ENCODE results near the gene SEMA5B.

SEMA5B gene

DNA sequence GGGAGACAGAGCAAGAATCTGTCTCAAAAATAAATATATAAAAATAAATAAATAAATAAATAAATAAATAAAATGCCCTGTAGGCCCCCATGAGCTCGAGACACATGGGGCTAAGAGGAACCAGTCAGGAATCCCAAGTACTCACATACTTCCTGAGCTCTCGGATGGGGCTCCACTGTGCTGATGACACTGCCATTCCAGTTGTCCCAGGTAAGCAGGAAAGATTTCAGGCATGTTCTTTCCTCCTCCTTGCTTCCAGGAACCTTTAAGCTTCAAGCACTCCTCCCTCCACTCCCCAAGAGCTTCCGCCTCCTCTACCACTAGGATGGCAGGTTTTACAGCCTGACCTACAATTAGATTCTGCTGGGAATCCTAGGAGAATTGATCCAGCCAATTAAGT is 119.3 kb downstream of the SEMA5B start:
- no peak overlapping the region for H3K4me3 ChIP-seq (ENCODE audit: control insufficient read depth, low read depth, low read length)
- DNase-seq (ENCODE audit: low read depth) = no peak
- no peak for TF ChIP-seq CTCF (IDR thresholded peaks at IDR 0.05; ENCODE audit: control insufficient read depth, insufficient read depth, low read depth, low read length, missing control alignments)

DNA sequence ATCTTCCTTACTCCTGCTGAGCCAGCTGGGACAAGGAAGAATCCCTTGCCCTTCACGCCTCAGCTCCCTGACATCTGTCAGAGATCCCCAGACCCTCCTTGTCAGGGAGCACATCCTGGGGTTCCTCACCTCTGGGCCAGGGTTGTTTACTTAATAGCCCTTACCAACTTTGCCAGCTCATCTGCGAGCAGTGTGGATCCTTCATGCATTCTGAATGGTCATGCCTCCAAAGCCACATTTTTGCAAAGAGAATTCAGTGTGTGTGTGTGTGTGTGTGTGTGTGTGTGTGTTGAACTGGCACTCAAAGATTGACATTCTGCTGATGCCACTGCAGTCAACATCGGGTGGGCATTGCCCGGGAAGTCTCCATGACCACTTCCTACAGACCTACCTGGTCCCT is 120.1 kb downstream of the SEMA5B start:
- no peak for DNase-seq (ENCODE audit: low read depth)
- no peak overlapping the region for H3K4me3 ChIP-seq (ENCODE audit: control insufficient read depth, low read depth, low read length)
- TF ChIP-seq CTCF (IDR thresholded peaks at IDR 0.05; ENCODE audit: control insufficient read depth, insufficient read depth, low read depth, low read length, missing control alignments) = no peak

GRCh38 chr3:122903171-122903570 is 124.4 kb downstream of the SEMA5B start:
- no peak for DNase-seq (ENCODE audit: low read depth)
- no peak for TF ChIP-seq CTCF (IDR thresholded peaks at IDR 0.05; ENCODE audit: control insufficient read depth, insufficient read depth, low read depth, low read length, missing control alignments)
- no peak overlapping the region for H3K4me3 ChIP-seq (ENCODE audit: control insufficient read depth, low read depth, low read length)

DNA sequence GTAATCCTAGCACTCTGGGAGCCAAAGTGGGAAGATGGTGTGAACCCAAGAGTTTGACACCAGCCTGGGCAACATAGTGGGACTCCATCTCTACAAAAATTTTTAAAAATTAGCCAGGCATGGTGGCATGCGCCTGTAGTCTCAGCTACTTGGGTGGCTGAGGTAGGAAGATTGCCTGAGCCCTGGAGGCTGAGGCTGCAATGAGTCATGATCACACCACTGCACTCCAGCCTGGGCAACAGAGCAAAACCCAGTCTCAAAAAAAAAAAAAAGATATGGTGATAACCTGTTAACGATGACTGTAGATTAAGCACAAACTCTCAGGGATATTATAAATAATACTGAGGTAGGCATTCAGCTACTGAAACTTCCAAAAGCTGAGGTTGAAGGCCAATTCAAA is 125.2 kb downstream of the SEMA5B start:
- DNase-seq (ENCODE audit: low read depth) = no peak
- no peak overlapping the region for H3K4me3 ChIP-seq (ENCODE audit: control insufficient read depth, low read depth, low read length)
- TF ChIP-seq CTCF (IDR thresholded peaks at IDR 0.05; ENCODE audit: control insufficient read depth, insufficient read depth, low read depth, low read length, missing control alignments) = no peak

DNA sequence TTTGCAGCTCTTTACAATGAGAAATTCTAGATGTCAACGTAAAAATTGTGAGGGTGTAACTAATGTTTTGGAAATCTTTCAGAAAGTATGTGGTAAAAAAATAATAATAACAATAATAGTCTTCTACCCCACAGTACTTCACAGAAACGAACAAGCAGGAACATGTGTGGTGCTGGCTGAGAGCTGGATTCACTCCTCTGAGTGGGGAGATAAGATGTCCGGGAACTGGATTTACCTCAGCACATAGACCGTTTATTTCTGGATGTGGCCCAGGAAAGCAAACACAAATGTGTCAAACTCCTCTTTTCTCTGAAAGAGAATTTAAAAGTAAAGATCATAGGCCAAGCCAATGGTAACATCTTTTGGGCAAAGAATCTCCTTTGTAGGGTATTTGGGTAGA is 129.3 kb downstream of the SEMA5B start:
- H3K4me3 ChIP-seq (ENCODE audit: control insufficient read depth, low read depth, low read length) = no peak overlapping the region
- no peak for TF ChIP-seq CTCF (IDR thresholded peaks at IDR 0.05; ENCODE audit: control insufficient read depth, insufficient read depth, low read depth, low read length, missing control alignments)
- no peak for DNase-seq (ENCODE audit: low read depth)

- H3K4me3 ChIP-seq (ENCODE audit: control insufficient read depth, low read depth, low read length) = no peak overlapping the region
- TF ChIP-seq CTCF (IDR thresholded peaks at IDR 0.05; ENCODE audit: control insufficient read depth, insufficient read depth, low read depth, low read length, missing control alignments) = no peak
- no peak for DNase-seq (ENCODE audit: low read depth)
These were observed 133.6 kb downstream of the SEMA5B start for GRCh38 chr3:122893754-122894668.
